HCT116 (cell line): Measurements from ENCODE around the gene KIAA0825. TPM values are rescaled to one million over a fixed set of nuclear protein-coding genes. Genes with fewer than 3 reads are reported as not detected.

ENCODE experiments used
- ATAC-seq: fragments of 200-7000 bp; cut with Tn5 transposase; 2 replicates; pipeline ENCODE4 v1.9.1; 2020; ENCODE audit warnings: mild to moderate bottlenecking, moderate library complexity
- BruUV-seq: library from RNA; stranded (reverse); fragments of 400-500 nt; replicated peaks from 2 replicates; lab custom pipeline; 2021; lab: Mats Ljungman, UMichigan
- CTCF ChIA-PET: fragments of 300-600 bp; sonication (Branson Sonifier 250); formaldehyde crosslinking; loops from one replicate; lab custom pipeline; 2021; ENCODE audit warnings: antibody characterized with exemption; lab: Charles Lee
- POLR2A ChIA-PET: fragments of 300-600, 350-600 bp; sonication (Branson Sonifier 250); formaldehyde crosslinking; loops from one replicate; lab custom pipeline; 2021; ENCODE audit warnings: antibody characterized with exemption; lab: Charles Lee
- RAD21 ChIA-PET, 2 experiments: fragments of 300-600 bp; sonication (Branson Sonifier 250); formaldehyde crosslinking; loops; one replicate each; lab custom pipeline; 2023; ENCODE audit warnings: low total read pairs in 2 of 2; ENCODE audit not compliant: uncharacterized antibody in 2 of 2, unreplicated experiment in 2 of 2, low non-redundant PET in 1 of 2; lab: Charles Lee
- DNase-seq: peaks from one replicate; pipeline ENCODE4 v3.0.0-alpha.2; 2010; ENCODE audit warnings: low read depth, low spot score
- H2AFZ ChIP-seq: fragments of 200-600 bp; shearing (Covaris generic), sonication (generic); 2 replicates; pipeline ENCODE4 v1.6.1; 2017; ENCODE audit warnings: low read depth, mixed run types, mixed read lengths, antibody characterized with exemption, low read length; ENCODE audit not compliant: poor library complexity, severe bottlenecking
- H3K27ac ChIP-seq: 2 replicates; pipeline ENCODE4 v1.5.1; 2012; ENCODE audit warnings: low read depth, low read length
- H3K27me3 ChIP-seq: fragments of 200-600 bp; sonication (generic); 2 replicates; pipeline ENCODE4 v1.6.1; 2016; ENCODE audit warnings: mixed run types, low read length, mixed read lengths; ENCODE audit not compliant: insufficient read depth
- H3K36me3 ChIP-seq, 2 experiments: fragments of 200-500 bp in 1 of 2; fragments of 200-600 bp in 1 of 2; sonication (Bioruptor generic) in 1 of 2; sonication (generic) in 1 of 2; 2 replicates each; pipeline versions ENCODE4 v1.5.1 to v1.6.1; 2014 to 2016; ENCODE audit warnings: low read length in 2 of 2, inconsistent platforms in 1 of 2, mixed read lengths in 1 of 2, mixed run types in 1 of 2; ENCODE audit not compliant: insufficient read depth in 2 of 2, control insufficient read depth in 1 of 2
- H3K4me1 ChIP-seq, 2 experiments: fragments of 200-600 bp in 1 of 2; sonication (generic) in 1 of 2; 2 replicates each; pipeline versions ENCODE4 v1.5.1 to v1.6.1; 2012 to 2017; ENCODE audit warnings: low read length in 2 of 2, inconsistent platforms in 1 of 2, mild to moderate bottlenecking in 1 of 2, mixed read lengths in 1 of 2, mixed run types in 1 of 2, moderate library complexity in 1 of 2; ENCODE audit not compliant: insufficient read depth in 2 of 2, control insufficient read depth in 1 of 2
- H3K4me2 ChIP-seq: fragments of 200-600 bp; sonication (generic); 2 replicates; pipeline ENCODE4 v1.6.1; 2017; ENCODE audit warnings: mixed run types, low read length, mixed read lengths
- H3K4me3 ChIP-seq, 2 experiments: fragments of 200-600 bp in 1 of 2; sonication (generic) in 1 of 2; replicated peaks in 1 of 2; 2 replicates each; pipeline ENCODE4 v1.5.1; 2011 to 2016; ENCODE audit warnings: low read length in 2 of 2, control low read depth in 1 of 2, low read depth in 1 of 2, mild to moderate bottlenecking in 1 of 2, mixed read lengths in 1 of 2, mixed run types in 1 of 2
- H3K79me2 ChIP-seq: fragments of 200-600 bp; sonication (generic); 2 replicates; pipeline ENCODE4 v1.6.1; 2017; ENCODE audit warnings: mild to moderate bottlenecking, mixed run types, low read length, moderate library complexity, mixed read lengths; ENCODE audit not compliant: insufficient read depth
- H3K9ac ChIP-seq: fragments of 200-600 bp; sonication (generic); 2 replicates; pipeline ENCODE4 v1.6.1; 2016; ENCODE audit warnings: low read length, mixed read lengths
- H3K9me2 ChIP-seq: fragments of 200-600 bp; sonication (generic), shearing (Covaris generic); 2 replicates; pipeline ENCODE4 v1.6.1; 2017; ENCODE audit warnings: mixed run types, mild to moderate bottlenecking, moderate library complexity; ENCODE audit not compliant: insufficient read depth
- H3K9me3 ChIP-seq, 2 experiments: fragments of 200-500 bp in 1 of 2; fragments of 200-600 bp in 1 of 2; sonication (Bioruptor generic) in 1 of 2; sonication (generic) in 1 of 2; 2 replicates each; pipeline ENCODE4 v1.6.1; 2014 to 2017; ENCODE audit warnings: low read length in 2 of 2, mixed read lengths in 2 of 2, inconsistent platforms in 1 of 2, low read depth in 1 of 2, mild to moderate bottlenecking in 1 of 2, mixed run types in 1 of 2, moderate library complexity in 1 of 2; ENCODE audit not compliant: control insufficient read depth in 1 of 2, insufficient read depth in 1 of 2
- H4K20me1 ChIP-seq: fragments of 200-600 bp; sonication (generic), shearing (Covaris generic); 2 replicates; pipeline ENCODE4 v1.6.1; 2017; ENCODE audit warnings: mixed run types, mild to moderate bottlenecking, moderate library complexity; ENCODE audit not compliant: insufficient read depth
- CBX3 ChIP-seq: IDR thresholded peaks from 2 replicates; pipeline ENCODE4 v1.6.1; 2012; ENCODE audit warnings: low read depth
- CEBPB ChIP-seq: IDR thresholded peaks from 2 replicates; pipeline ENCODE4 v1.6.1; 2012; ENCODE audit warnings: low read depth
- CTCF ChIP-seq, 3 experiments: fragments of 200-600 bp in 1 of 3; sonication (generic) in 1 of 3; IDR thresholded peaks in 2 of 3; conservative IDR thresholded peaks in 1 of 3; 2 replicates each; pipeline ENCODE4 v1.5.1; 2012 to 2017; ENCODE audit warnings: low read depth in 2 of 3, low read length in 2 of 3, antibody characterized with exemption in 1 of 3, borderline replicate concordance in 1 of 3, control low read depth in 1 of 3, mild to moderate bottlenecking in 1 of 3, mixed read lengths in 1 of 3, mixed run types in 1 of 3, moderate library complexity in 1 of 3; ENCODE audit not compliant: insufficient read depth in 1 of 3
- EGR1 ChIP-seq: IDR thresholded peaks from 2 replicates; pipeline ENCODE4 v1.6.1; 2012; ENCODE audit warnings: low read depth
- ELF1 ChIP-seq: IDR thresholded peaks from 2 replicates; pipeline ENCODE4 v1.6.1; 2012; ENCODE audit warnings: low read depth, borderline replicate concordance
- EZH2phosphoT487 ChIP-seq: fragments of 200-600 bp; IDR thresholded peaks from 2 replicates; pipeline ENCODE4 v1.6.1; 2018; ENCODE audit warnings: antibody characterized with exemption, borderline replicate concordance
- FOSL1 ChIP-seq: IDR thresholded peaks from 2 replicates; pipeline ENCODE4 v1.6.1; 2012; ENCODE audit warnings: low read depth
- JUND ChIP-seq: IDR thresholded peaks from 2 replicates; pipeline ENCODE4 v1.6.1; 2012
- MAX ChIP-seq: IDR thresholded peaks from 2 replicates; pipeline ENCODE4 v1.6.1; 2012
- POLR2A ChIP-seq: IDR thresholded peaks from 2 replicates; pipeline ENCODE4 v1.7.0; 2011; ENCODE audit warnings: borderline replicate concordance; ENCODE audit not compliant: insufficient read depth, insufficient read length; ENCODE audit errors: extremely low read depth
- RAD21 ChIP-seq: IDR thresholded peaks from 2 replicates; pipeline ENCODE4 v1.6.1; 2012; ENCODE audit warnings: low read depth, mild to moderate bottlenecking
- REST ChIP-seq: IDR thresholded peaks from 2 replicates; pipeline ENCODE4 v1.6.1; 2012; ENCODE audit warnings: low read depth
- SIN3A ChIP-seq: IDR thresholded peaks from 2 replicates; pipeline ENCODE4 v1.6.1; 2012; ENCODE audit warnings: low read depth
- SP1 ChIP-seq: IDR thresholded peaks from 2 replicates; pipeline ENCODE4 v1.6.1; 2012; ENCODE audit warnings: low read depth
- SRF ChIP-seq: IDR thresholded peaks from 2 replicates; pipeline ENCODE4 v1.6.1; 2012; ENCODE audit warnings: low read depth
- TCF7L2 ChIP-seq: IDR thresholded peaks from 2 replicates; pipeline ENCODE4 v1.7.0; 2011; ENCODE audit warnings: borderline replicate concordance, inconsistent platforms; ENCODE audit not compliant: insufficient read depth, insufficient read length; ENCODE audit errors: extremely low read depth
- ZBTB33 ChIP-seq: IDR thresholded peaks from 2 replicates; pipeline ENCODE4 v1.6.1; 2011; ENCODE audit warnings: mild to moderate bottlenecking, low read length, moderate library complexity; ENCODE audit not compliant: insufficient replicate concordance; ENCODE audit errors: extremely low read depth
- ZFX ChIP-seq: fragments of 450-650 bp; IDR thresholded peaks from 2 replicates; pipeline ENCODE4 v1.6.1; 2017
- ZNF274 ChIP-seq: fragments of 200-500 bp; sonication (Bioruptor generic); IDR thresholded peaks from 2 replicates; pipeline ENCODE4 v1.6.1; 2014; ENCODE audit warnings: mild to moderate bottlenecking, low read depth, low read length, inconsistent platforms
- intact Hi-C: fragments of 100-400 bp; cut with micrococcal nuclease; formaldehyde crosslinking; loops from 2 replicates; pipeline ENCODE4 v1.10.0; 2022
- total RNA-seq: library from RNA; stranded (reverse); gene quantifications from one replicate; pipeline ENCODE4 v1.2.1, GENCODE V29; 2021; ENCODE audit not compliant: unreplicated experiment
- TF ChIP-seq, protein P1 (sequence below): IDR thresholded peaks from 2 replicates; pipeline ENCODE4 v1.6.1; 2012

Gene KIAA0825
- total RNA-seq, 1 experiment from 2014 or later, result 1.4 TPM

- Histone ChIP-seq H2AFZ (no peak overlapping the region), H3K27ac (no peak overlapping the region), H3K4me2 (no peak overlapping the region), H3K4me3 (no peak overlapping the region), H3K27me3 (no peaks in the 10 kb centered on the region), H3K9me2 (no peaks in the 10 kb centered on the region), H3K9ac (no peak overlapping the region), H3K79me2 (no peaks in the 10 kb centered on the region), H3K4me1 (no peaks in the 10 kb centered on the region), H3K36me3 (no peaks in the 10 kb centered on the region), H3K9me3 (no peaks in the 10 kb centered on the region), H4K20me1 (no peaks in the 10 kb centered on the region; the same call in 1 of the 2 replicates)
- ChIA-PET RAD21 (no interaction called here), CTCF (no interaction called here), POLR2A (no interaction called here)
- intact Hi-C loops, result no loop called here
- ATAC-seq (no peak), DNase-seq (no peak)
- TF ChIP-seq REST (no peak), FOSL1 (no peak), ZFX (no peak), ZBTB33 (no peak), EGR1 (no peak), CBX3 (no peak), EZH2phosphoT487 (no peak), SRF (no peak), MAX (no peak), POLR2A (no peak), CTCF (IDR thresholded peaks at IDR 0.05 in 2 of 3, conservative IDR thresholded peaks at IDR 0.05 in 1 of 3; ENCODE audit: borderline replicate concordance in 1 of 3, insufficient read depth in 1 of 3, low read depth in 2 of 3, low read length in 2 of 3) (no peak), ELF1 (no peak), JUND (no peak), ZNF274 (no peak), TCF7L2 (no peak), SP1 (no peak), SIN3A (no peak), CEBPB (no peak), RAD21 (no peak)
- TF ChIP-seq, protein P1, sequence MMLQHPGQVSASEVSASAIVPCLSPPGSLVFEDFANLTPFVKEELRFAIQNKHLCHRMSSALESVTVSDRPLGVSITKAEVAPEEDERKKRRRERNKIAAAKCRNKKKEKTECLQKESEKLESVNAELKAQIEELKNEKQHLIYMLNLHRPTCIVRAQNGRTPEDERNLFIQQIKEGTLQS, result no peak
- BruUV-seq, result no TSS peak
Observed at GRCh38 chr5:94288937-94289336, 329.5 kb downstream of the KIAA0825 start.
